Smooth muscle cell (in vitro differentiated cells): ENCODE data around the gene THSD4. TPM values are rescaled to one million over a fixed set of nuclear protein-coding genes. Genes with fewer than 3 reads are reported as not detected.

Experiments
- DNase-seq: peaks from one replicate; lab custom pipeline; 2025; ENCODE audit not compliant: unreplicated experiment; lab: John Stamatoyannopoulos, UW
- H2AFZ ChIP-seq: fragments of 200-600 bp; sonication (generic); 2 replicates; pipeline ENCODE4 v1.6.0; 2016; ENCODE audit warnings: antibody characterized with exemption, low read depth, mild to moderate bottlenecking
- H3F3A ChIP-seq: fragments of 200-600 bp; sonication (generic); 2 replicates; pipeline ENCODE4 v1.6.0; 2017; ENCODE audit warnings: antibody characterized with exemption, low read depth
- H3K27ac ChIP-seq: fragments of 200-600 bp; sonication (generic); 2 replicates; pipeline ENCODE4 v1.5.1; 2016; ENCODE audit warnings: low read depth, mild to moderate bottlenecking
- H3K27me3 ChIP-seq: fragments of 200-600 bp; sonication (generic); 2 replicates; pipeline ENCODE4 v1.6.1; 2016; ENCODE audit warnings: low read depth, mild to moderate bottlenecking
- H3K36me3 ChIP-seq: fragments of 200-600 bp; sonication (generic); 2 replicates; pipeline ENCODE4 v1.5.1; 2016; ENCODE audit warnings: low read depth
- H3K4me1 ChIP-seq: fragments of 200-600 bp; sonication (generic); 2 replicates; pipeline ENCODE4 v1.5.1; 2016; ENCODE audit warnings: low read depth
- H3K4me2 ChIP-seq: fragments of 200-600 bp; sonication (generic); 2 replicates; pipeline ENCODE4 v1.6.0; 2016; ENCODE audit warnings: mild to moderate bottlenecking
- H3K4me3 ChIP-seq: fragments of 200-600 bp; sonication (generic); 2 replicates; pipeline ENCODE4 v1.5.1; 2016; ENCODE audit warnings: mild to moderate bottlenecking
- H3K79me2 ChIP-seq: fragments of 200-600 bp; sonication (generic); 2 replicates; pipeline ENCODE4 v1.6.0; 2016; ENCODE audit warnings: low read depth, mild to moderate bottlenecking
- H3K9ac ChIP-seq: fragments of 200-600 bp; sonication (generic); 2 replicates; pipeline ENCODE4 v1.6.0; 2016; ENCODE audit warnings: low read depth
- H3K9me3 ChIP-seq: fragments of 200-600 bp; sonication (generic); replicated peaks from 2 replicates; pipeline ENCODE4 v1.5.1; 2016; ENCODE audit warnings: low read depth
- H4K20me1 ChIP-seq: fragments of 200-600 bp; sonication (generic); 2 replicates; pipeline ENCODE4 v1.6.0; 2016; ENCODE audit warnings: low read depth
- CTCF ChIP-seq: fragments of 200-600 bp; sonication (generic); IDR thresholded peaks from 2 replicates; pipeline ENCODE4 v1.5.1; 2017; ENCODE audit warnings: borderline replicate concordance, mild to moderate bottlenecking, antibody characterized with exemption; ENCODE audit not compliant: insufficient read depth, poor library complexity, severe bottlenecking
- WGBS: methylation state at CpG from one replicate; pipeline ENCODE4 v1.1.7; 2016; ENCODE audit warnings: low lambda C conversion rate; 5-methylcytosine and 5-hydroxymethylcytosine counted together
- polyA plus RNA-seq: library from polyadenylated mRNA; unstranded; fragments of >200 nt; fragmentation: Nextera tagmentation; extraction: Ambion mirVana; gene quantifications from 2 replicates; pipeline ENCODE4 v1.2.1, GENCODE V29; 2016
- total RNA-seq: library from RNA; depleted of rRNA; stranded (reverse); fragments of >200 nt; gene quantifications from 2 replicates; pipeline ENCODE4 v1.2.3, GENCODE V29; 2014

The THSD4 gene
- total and polyA plus RNA-seq, 2 experiments from 2014 or later: 2.5 to 4.1 TPM

- WGBS: 95% methylated on average over 4 of the region's 4 CpGs
- no peak overlapping the region for H3K4me3 ChIP-seq
- DNase-seq: no peak
Measured at GRCh38 chr15:71656425-71656824, 541.2 kb downstream of the THSD4 start.

GRCh38 chr15:71657141-71657540 lies 541.9 kb downstream of the THSD4 start:
- no peak for TF ChIP-seq CTCF
- H3K36me3 ChIP-seq: no peaks in the 10 kb centered on the region
- no peaks in the 10 kb centered on the region for H3K9me3 ChIP-seq
- no peaks in the 10 kb centered on the region for H4K20me1 ChIP-seq
- DNase-seq: no peak
- H3K79me2 ChIP-seq: no peaks in the 10 kb centered on the region
- no peak overlapping the region for H3K9ac ChIP-seq
- 96% methylated on average over 2 of the region's 2 CpGs for WGBS
- H3F3A ChIP-seq: no peaks in the 10 kb centered on the region
- no peak overlapping the region for H2AFZ ChIP-seq
- H3K4me1 ChIP-seq: no peaks in the 10 kb centered on the region
- no peaks in the 10 kb centered on the region for H3K27me3 ChIP-seq
- H3K27ac ChIP-seq: no peak overlapping the region
- no peak overlapping the region for H3K4me3 ChIP-seq
- no peak overlapping the region for H3K4me2 ChIP-seq

More at GRCh38 chr15:71656425-71656824, 541.2 kb downstream of the THSD4 start:
- Histone ChIP-seq H3K27ac (no peak overlapping the region), H3K9ac (no peak overlapping the region), H3K4me2 (no peak overlapping the region), H2AFZ (no peak overlapping the region), H3K9me3 (no peaks in the 10 kb centered on the region), H3K27me3 (no peaks in the 10 kb centered on the region), H3K4me1 (no peaks in the 10 kb centered on the region), H4K20me1 (no peaks in the 10 kb centered on the region), H3K79me2 (no peaks in the 10 kb centered on the region), H3K36me3 (no peaks in the 10 kb centered on the region), H3F3A (no peaks in the 10 kb centered on the region)
- no peak for TF ChIP-seq CTCF

- H3K36me3 ChIP-seq: no peaks in the 10 kb centered on the region
- no peak for DNase-seq
- H3K27me3 ChIP-seq: no peaks in the 10 kb centered on the region
- H3K4me1 ChIP-seq: no peaks in the 10 kb centered on the region
- no peaks in the 10 kb centered on the region for H4K20me1 ChIP-seq
- H3K9me3 ChIP-seq: no peaks in the 10 kb centered on the region
- H3F3A ChIP-seq: no peaks in the 10 kb centered on the region
- no peak for TF ChIP-seq CTCF
- H3K4me2 ChIP-seq: no peak overlapping the region
- H3K4me3 ChIP-seq: no peak overlapping the region
- WGBS: 94% methylated on average over 7 of the region's 7 CpGs
- H3K27ac ChIP-seq: no peak overlapping the region
- no peak overlapping the region for H2AFZ ChIP-seq
- no peaks in the 10 kb centered on the region for H3K79me2 ChIP-seq
- no peak overlapping the region for H3K9ac ChIP-seq
Measured at GRCh38 chr15:71658036-71658435, 542.8 kb downstream of the THSD4 start.
